ENCODE measurements around the gene ACSS1.

ACSS1 gene

DNA sequence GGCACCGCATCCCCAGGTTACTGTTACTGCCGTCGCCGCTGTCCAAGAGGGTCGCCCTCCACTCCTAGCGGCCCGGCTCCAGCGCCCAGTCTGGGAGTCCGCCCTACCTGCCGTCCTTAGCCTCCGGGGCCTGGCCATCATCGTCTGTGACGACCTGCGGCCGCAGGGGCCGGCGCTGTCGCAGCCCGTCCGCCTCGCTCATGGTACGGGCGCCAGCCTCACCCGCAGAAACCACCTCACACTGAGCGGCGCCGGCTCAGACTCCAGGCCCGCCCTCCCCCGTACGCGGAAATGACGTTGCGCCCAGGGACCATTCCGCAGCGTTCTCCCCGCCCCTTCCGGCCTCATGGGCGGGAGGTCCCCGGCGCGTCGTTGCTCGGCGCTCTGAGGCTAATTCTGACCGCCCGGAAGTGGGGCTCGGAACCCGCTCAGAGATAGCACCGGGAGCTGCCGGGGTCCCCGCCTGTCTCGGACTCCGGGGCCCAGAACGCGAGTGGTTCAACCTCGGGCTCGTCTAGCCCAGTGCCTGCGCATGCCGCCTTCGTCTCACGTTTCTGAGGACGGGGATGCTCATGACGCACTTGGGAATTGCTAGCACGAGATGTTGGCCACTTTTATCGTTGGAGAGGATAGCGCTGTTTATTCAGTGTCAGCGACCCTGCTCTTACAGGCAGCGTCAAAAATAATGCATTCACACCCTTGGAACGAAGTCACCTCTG, 65.3 kb downstream of the ACSS1 start, which contains the start of gene APMAP:
Gene APMAP, minus strand, starts transcription at position 265 of the 719 bp plus-strand sequence. Its CDS starts 63 bp downstream, at position 202.
- DNase-seq = peak; percentile 94

- peak; percentile 38 for DNase-seq
Measured at GRCh38 chr20:24991897-24992486, 65.9 kb downstream of the ACSS1 start.

DNA sequence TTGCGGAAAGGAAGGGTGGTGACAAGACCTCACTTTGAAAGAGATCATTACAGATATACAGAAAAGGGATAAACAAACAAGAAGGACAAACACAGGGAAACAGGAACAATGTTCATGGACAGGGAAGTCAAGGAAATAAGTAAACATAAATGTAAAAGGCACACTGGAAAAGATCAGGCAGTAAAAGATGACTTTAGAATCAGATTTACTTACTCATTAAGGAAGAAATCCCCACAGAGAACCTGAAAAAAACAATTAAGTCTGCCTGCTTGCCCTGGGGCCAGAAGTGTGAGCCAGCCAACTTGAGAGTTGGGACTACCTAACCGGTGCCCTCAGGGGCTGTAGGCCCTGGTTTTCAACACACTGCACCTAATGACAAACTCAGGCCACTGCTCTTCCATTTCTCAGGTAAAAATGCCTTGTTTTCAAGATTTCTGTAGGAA, 67.1 kb downstream of the ACSS1 start:
- no peak for DNase-seq

DNA sequence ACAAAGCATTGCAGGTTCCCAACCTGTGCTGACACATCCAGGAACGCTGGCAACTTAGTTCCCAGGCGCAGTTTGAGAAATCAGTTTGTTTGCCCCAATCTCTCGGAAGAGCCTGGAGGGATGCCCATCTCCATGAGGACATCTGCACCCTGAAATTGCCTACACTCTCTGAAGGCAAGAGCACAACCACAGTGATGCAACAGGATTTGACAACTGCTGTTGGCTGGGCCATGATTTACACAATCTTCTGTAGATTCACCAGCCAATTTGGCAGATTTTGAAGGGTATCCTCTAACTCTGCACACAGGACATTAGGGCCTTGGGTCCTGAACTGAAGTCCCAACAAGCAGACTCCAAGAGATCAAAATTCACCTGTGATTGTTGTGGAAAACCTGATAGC, 68.8 kb downstream of the ACSS1 start:
- no peak for DNase-seq

DNA sequence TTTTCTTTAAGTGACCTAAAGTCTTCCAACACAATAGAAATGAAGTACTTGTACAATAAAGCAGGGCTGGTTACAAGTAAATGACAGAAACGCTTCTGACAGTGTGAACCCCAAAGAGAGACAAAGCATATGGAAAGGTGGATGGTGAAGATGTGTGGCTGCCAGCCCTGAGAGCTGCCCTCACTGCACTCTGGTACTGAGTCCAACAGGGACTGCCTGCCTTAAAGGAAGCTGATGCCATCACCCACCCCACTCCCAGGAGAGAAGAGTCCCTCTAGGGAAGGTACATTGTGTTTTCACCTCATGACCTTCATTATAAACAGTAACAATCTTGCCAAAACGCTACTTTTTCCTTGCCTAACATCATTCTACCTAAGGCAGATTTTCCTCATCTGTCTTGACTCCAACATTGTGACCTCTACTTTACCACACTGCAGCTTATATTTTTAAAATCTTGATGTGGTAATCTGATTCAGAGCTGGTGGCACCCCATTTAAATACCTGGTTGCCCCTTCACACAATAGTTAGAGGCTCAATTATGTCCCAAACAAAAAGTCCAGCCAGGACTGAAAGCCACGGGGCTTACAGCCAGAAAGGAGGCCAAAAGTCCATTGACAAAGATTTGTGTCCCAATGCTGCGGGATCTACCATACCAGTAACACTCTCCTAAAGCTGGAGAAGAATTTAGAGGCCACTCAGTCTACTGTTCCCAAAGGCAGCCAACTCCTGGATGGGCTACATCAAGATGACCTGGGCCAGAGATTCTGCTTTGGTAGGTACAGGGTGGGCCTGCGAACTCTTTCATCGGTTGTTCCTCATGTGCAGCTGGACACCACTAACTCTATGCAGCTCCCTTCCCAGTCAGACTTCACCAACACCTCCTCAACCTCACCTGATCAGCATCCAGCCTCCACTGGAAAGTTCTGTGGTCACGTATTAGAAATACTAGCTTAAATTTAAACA, 69.8 kb downstream of the ACSS1 start:
- no peak for DNase-seq

- no peak for DNase-seq
Measured at GRCh38 chr20:24987244-24987643, 70.7 kb downstream of the ACSS1 start.

GRCh38 chr20:24986436-24987015, 71.4 kb downstream of the ACSS1 start:
- DNase-seq = no peak

DNA sequence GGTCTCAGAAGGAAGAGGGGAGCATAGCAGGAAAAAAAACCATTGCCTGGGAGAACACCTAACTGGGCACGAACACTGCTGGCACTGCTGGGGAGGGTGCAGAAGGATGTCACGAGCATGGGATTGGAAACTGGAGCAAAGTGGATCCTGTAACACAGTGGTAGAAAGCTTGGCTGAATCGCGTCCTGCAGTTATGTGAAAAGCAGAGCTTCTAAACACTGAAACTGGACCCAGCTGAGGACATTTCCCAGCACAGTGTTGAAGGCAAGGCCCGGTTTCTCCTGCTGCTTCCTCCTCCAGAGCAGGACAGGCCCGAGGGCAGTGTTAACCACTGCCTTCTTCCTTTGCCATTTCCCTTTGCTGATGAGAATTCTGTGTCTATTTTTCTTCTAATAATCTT, 72.1 kb downstream of the ACSS1 start:
- DNase-seq = no peak

DNA sequence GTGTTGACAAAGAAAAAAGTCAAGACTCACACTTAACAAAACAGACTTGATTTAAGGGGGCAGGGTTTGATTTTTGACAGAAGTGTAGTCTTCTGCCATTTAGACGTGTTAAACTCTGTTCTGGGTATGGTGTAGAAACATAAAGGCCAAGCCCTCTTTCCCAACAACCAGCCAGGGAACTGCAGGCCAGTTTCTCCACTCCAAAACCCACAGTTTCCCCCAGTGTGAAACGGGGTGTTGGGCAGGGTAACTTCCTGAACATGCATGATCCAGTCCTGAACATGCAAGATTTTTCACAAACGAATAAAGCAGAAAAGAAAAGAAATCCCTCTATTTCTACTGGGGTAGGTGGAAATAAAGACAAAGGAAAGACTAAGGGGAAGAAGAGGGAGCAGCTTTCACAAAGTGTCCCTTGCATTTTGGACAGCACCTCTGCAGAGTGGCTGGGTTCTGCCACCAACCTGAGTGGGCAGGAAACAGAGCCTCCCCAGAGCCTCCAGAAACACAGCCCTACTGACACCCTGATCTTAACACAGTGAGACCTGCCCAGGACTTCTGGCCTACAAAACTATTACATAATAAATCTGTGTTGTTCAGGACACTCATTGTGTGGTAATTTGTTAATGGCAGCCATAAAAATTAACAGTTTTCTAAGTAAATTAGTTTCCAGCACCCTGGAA, 72.8 kb downstream of the ACSS1 start:
- no peak for DNase-seq

DNA sequence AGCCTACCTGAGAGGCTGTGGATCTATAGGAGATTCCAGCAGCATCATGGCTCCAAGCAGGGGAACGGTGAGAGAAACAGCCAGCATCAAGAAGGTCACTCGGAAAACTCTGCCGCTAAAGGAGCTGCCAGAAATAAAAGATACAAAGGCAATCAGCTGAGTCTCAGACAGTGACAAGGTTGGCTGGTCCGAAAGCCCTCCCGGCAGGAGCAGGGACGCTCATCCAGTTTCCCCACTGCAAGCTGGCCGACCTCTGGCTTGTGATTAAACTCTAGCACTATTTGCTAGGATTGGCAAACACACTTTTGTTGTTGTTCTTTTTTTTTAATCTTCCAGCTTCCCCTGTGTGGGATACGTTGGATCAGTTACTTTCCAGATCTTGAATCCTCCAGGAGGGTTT, 74.0 kb downstream of the ACSS1 start:
- DNase-seq = no peak

DNA sequence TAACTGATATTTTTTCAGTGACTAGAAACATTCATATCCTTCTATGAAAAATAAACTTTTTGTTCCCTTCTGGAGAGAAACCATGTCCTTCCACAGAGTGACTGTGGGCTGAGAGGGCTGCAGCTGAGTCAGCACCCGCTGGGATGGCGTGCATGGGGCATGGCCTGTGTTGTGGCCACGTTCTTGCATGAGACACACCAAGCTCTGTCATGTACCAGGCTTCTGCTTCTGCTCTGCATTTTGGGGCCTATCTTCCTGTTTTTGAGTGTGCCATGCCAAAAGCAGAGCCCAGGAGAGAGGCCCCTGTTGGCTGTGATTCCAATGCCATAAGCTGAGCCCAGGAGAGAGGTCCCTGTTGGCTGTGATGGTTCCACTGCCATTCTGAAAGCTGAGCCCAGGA, 76.1 kb downstream of the ACSS1 start:
- no peak for DNase-seq

DNA sequence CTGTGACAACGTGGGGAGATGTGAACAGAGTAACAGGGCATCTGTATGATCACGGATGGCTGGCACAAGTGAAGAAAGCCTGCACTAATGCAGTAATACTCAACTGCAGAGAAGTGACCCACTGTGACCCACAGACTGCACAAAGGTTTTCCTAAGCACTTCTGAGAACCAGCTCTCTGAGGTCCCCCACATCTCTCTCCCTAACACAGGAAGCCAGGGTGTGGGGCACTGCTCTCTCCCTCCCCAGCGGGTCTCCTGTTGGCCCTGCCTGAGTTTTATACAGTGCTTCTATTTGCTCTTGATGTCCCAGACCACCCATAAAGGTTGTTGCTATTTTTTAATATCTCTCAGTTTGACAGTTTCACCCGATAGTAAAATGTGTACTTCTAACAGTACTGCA, 76.7 kb downstream of the ACSS1 start:
- DNase-seq = no peak

DNA sequence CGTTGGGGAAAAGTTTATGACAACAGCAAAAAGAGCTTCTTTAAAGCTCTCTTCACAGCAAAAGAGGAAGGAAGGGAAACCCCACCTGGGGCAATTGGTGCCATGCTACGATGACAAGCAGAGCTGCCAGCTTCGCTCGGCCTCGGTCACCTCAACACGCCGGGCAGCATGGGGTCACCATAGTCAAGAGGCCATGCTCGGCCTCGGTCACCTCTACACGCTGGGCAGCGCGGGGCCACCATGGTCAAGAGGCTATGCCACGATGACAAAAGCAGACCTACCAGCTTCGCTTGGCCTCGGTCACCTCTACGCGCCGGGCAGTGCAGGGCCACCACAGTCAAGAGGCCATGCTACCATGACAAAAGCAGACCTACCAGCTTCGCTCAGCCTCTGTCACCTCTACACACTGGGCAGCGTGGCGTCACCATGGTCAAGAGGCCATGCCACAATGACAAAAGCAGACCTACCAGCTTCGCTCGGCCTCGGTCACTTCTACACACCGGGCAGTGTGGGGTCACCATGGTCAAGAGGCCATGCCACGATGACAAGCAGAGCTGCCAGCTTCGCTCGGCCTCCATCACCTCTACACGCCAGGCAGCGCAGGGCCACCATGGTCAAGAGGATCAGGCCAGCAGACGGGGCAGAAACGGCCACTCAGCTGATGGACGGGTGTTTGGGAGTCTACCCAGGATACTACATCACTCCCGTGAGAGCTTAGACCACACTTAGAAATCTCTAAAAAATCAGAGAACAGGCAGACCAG, 77.5 kb downstream of the ACSS1 start:
- DNase-seq = no peak

GRCh38 chr20:24979036-24979960, 78.6 kb downstream of the ACSS1 start:
- DNase-seq = no peak

DNA sequence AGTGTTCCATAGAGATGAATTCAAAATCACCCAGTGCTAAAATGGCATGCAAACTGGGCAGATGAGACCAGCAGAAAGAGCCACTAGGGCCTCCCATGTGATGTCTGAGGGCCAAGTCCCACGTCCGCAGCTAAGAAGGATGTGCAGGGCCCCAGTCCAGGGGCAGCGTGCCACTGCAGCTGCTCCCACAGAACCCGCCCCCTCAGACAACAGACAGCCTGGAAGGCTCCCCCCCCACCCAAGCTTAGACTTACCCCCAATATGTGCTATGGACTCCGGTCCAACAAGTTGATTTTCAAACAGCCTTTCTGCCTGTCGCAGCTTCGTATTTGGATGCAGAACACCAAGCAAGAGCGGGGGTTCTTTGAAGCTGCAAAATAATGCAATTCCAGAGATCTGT, 79.4 kb downstream of the ACSS1 start:
- DNase-seq = no peak

- no peak for DNase-seq
Measured at GRCh38 chr20:24977797-24978196, 80.1 kb downstream of the ACSS1 start.

DNA sequence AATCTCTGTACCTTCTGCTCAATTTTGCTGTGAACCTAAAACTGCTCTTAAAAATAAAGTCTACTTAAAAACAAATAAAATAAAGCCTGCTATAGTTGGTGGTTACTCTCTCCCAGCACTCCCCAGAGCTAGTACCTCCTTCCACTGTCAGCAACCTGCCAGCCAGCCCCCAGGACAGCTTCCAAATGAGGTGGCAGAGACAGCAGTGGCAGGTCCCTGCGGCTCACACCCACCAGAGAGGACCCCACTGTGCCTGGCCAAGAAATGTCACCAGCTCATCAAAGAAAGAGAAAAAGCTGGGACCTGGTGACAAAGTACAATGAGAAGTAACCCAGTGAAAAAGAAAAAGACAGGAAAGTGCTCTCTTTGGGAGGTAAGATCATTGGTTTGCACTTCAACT, 80.6 kb downstream of the ACSS1 start:
- no peak for DNase-seq

DNA sequence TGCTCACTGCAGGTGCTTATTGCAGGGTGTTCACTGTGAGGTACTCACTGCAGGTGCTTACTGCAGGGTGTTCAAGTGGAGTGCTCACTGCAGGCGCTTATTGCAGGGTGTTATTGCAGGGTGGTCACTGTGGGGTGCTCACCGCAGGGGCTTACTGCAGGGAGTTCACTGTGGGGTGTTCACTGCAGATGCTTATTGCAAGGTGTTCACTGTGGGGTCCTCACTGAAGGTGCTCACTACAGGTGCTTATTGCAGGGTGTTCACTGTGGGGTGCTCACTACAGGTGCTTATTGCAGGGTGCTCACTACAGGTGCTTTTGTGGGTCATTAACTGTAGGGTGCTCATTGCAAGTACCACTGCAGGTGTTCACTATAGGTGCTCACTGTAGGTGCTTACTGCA, 85.6 kb downstream of the ACSS1 start:
- DNase-seq = no peak

- DNase-seq = no peak
Measured at GRCh38 chr20:24971376-24972101, 86.4 kb downstream of the ACSS1 start.

DNA sequence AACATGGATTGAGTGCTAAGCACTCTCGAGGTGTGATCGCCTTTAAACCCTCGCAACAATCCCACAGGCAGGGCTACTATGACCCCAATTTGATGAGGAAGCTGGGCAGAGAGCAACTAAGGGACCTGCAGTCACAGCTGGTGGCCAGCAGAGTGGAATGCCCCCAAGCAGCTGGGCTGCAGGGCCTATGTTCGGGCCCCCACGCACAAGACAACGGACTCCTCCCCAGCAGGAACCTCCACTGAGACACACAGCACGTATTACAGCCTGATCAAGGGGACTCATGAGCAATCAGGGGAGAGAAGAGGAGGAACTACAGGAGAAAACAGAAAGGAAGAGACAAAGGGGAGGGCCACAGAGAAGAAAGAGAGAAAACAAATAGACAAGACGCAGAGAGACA, 87.2 kb downstream of the ACSS1 start:
- DNase-seq = no peak
